GM10266 (cell line): ENCODE results near the gene CDH4.

Experiments used
- DNase-seq: peaks from one replicate; pipeline ENCODE4 v3.0.0; 2012; ENCODE audit errors: extremely low spot score
- TF ChIP-seq, protein P1 (sequence below): IDR thresholded peaks from 2 replicates; pipeline ENCODE4 v1.5.1; 2012; ENCODE audit warnings: mild to moderate bottlenecking, low read depth; ENCODE audit not compliant: control insufficient read depth, insufficient read depth; ENCODE audit errors: missing control alignments

Gene CDH4

GRCh38 chr20:61857414-61857775 is 605.3 kb downstream of the CDH4 start:
- TF ChIP-seq, protein P1, sequence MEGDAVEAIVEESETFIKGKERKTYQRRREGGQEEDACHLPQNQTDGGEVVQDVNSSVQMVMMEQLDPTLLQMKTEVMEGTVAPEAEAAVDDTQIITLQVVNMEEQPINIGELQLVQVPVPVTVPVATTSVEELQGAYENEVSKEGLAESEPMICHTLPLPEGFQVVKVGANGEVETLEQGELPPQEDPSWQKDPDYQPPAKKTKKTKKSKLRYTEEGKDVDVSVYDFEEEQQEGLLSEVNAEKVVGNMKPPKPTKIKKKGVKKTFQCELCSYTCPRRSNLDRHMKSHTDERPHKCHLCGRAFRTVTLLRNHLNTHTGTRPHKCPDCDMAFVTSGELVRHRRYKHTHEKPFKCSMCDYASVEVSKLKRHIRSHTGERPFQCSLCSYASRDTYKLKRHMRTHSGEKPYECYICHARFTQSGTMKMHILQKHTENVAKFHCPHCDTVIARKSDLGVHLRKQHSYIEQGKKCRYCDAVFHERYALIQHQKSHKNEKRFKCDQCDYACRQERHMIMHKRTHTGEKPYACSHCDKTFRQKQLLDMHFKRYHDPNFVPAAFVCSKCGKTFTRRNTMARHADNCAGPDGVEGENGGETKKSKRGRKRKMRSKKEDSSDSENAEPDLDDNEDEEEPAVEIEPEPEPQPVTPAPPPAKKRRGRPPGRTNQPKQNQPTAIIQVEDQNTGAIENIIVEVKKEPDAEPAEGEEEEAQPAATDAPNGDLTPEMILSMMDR = no peak
- DNase-seq = no peak

GRCh38 chr20:61857884-61858283 is 605.8 kb downstream of the CDH4 start:
- TF ChIP-seq, protein P1 = no peak
- no peak for DNase-seq

- TF ChIP-seq, protein P1 = no peak
- DNase-seq = no peak
These were observed 607.7 kb downstream of the CDH4 start for GRCh38 chr20:61859767-61860166.

DNA sequence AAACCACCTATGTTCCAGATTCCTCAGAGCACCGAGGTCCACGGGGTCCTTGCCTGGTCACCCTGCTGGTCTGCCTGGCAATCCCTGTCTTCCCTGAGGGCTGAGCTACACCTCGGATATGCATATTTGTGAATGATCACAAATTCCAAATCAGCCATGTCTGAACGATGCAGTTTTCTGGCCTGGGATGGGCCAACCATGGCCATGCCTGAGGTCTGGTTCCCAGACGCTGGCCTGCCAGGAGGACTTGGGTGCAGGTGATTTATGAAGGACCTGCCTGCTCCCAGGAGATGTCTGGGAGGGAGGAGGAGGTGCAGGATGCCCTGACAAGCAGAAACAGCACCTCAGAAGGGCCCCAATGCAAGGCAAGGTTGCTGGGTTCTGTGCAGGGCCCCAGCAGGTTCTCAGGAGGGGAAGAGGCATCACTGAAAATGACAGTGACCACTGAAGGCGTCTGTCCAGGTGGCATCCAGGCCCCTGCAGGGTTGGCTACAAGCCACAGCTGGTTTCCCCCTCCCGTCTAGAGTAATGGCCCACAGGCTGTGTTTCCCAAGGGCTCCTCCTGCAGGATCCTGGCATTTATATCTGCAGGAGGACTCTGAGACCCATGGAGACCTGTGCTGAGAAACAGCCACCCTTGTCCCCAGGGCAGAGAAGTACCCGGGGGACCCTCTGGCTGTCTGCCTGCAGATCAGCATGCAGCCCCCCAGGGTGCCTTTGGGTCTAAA is 608.4 kb downstream of the CDH4 start:
- DNase-seq = no peak
- TF ChIP-seq, protein P1 = no peak

DNA sequence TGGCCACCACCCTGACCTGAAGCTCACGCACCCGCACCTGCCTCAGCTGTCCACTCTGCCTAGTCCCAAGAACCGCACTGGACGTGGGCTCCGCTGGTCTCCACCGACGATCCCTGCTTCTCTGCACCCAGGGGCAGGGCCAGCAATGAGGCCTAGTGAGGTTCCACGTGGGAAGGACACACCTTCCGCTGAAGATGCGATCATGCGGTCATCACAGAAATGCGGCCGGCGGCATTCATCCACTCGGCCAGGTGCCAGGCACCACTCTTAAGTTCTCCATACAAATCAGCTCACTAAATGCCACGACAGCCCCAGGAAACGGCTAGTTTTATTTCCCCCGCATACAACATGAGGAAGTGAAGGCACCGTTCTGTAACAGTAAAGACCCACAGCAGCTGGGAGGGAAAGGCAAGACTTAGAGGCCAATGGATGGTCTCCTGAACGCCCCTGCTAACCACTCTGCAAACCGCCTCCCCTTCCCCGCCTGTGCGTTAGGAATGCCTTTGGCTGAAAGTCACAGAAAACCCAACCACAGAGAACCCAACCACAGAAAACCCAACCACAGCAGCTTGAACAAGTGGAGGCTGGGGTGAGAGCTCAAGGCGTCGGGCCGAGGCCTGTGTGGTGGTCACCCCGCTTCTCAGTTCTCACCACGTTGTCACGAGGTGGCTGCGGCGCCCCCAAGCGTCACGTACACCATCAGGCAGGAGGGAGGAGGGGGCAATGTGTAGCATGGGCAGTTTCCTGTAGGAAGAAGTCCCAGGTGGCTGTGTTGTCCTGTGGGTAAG is 609.2 kb downstream of the CDH4 start:
- no peak for DNase-seq

GRCh38 chr20:61861858-61862257 is 609.8 kb downstream of the CDH4 start:
- DNase-seq = no peak
- TF ChIP-seq, protein P1 = no peak

More for the DNA sequence above, 609.2 kb downstream of the CDH4 start:
- TF ChIP-seq, protein P1 = no peak

GRCh38 chr20:61862881-61863280 is 610.8 kb downstream of the CDH4 start:
- TF ChIP-seq, protein P1 = no peak
- no peak for DNase-seq
